ENCODE data around the gene EML5.
"Not testable (repeated sequence)": the region's sequence is repeated elsewhere in the genome, so short reads cannot be mapped to it uniquely, and the experiment has no call there.

EML5 gene

GRCh38 chr14:88793259-88793625 lies 489 bp upstream of the EML5 start:
- TF ChIP-seq CTCF (IDR thresholded peaks at IDR 0.05; ENCODE audit: low read depth, low read length, missing control alignments): no peak
- in situ Hi-C loops (cut with HindIII; ENCODE audit: low sequenced_read_pairs): no loop called here
- H3K4me3 ChIP-seq (ENCODE audit: low read depth, low read length): peak overlapping the region; percentile 47
- DNase-seq (ENCODE audit: low read depth): no peak

- in situ Hi-C loops (cut with HindIII; ENCODE audit: low sequenced_read_pairs): no loop called here
- peak overlapping the region; percentile 47 for H3K4me3 ChIP-seq (ENCODE audit: low read depth, low read length)
- no peak for TF ChIP-seq CTCF (IDR thresholded peaks at IDR 0.05; ENCODE audit: low read depth, low read length, missing control alignments)
- DNase-seq (ENCODE audit: low read depth): no peak
These were observed 902 bp downstream of the EML5 start for GRCh38 chr14:88791629-88792472.

- no peak for DNase-seq (ENCODE audit: low read depth)
- in situ Hi-C loops (cut with HindIII; ENCODE audit: low sequenced_read_pairs): no loop called here
- TF ChIP-seq CTCF (IDR thresholded peaks at IDR 0.05; ENCODE audit: low read depth, low read length, missing control alignments): no peak
- no peak overlapping the region for H3K4me3 ChIP-seq (ENCODE audit: low read depth, low read length)
These were observed 1.5 kb downstream of the EML5 start for GRCh38 chr14:88791252-88791621.

GRCh38 chr14:88790501-88791251 lies 2.1 kb downstream of the EML5 start:
- H3K4me3 ChIP-seq (ENCODE audit: low read depth, low read length): no peak overlapping the region
- in situ Hi-C loops (cut with HindIII; ENCODE audit: low sequenced_read_pairs): no loop called here
- no peak for TF ChIP-seq CTCF (IDR thresholded peaks at IDR 0.05; ENCODE audit: low read depth, low read length, missing control alignments)
- DNase-seq (ENCODE audit: low read depth): no peak

GRCh38 chr14:88789573-88789972 lies 3.2 kb downstream of the EML5 start:
- H3K4me3 ChIP-seq (ENCODE audit: low read depth, low read length); DNase-seq (ENCODE audit: low read depth); in situ Hi-C loops (cut with HindIII; ENCODE audit: low sequenced_read_pairs): not testable (repeated sequence)

- DNase-seq (ENCODE audit: low read depth): no peak
- in situ Hi-C loops (cut with HindIII; ENCODE audit: low sequenced_read_pairs): no loop called here
- no peak overlapping the region for H3K4me3 ChIP-seq (ENCODE audit: low read depth, low read length)
- TF ChIP-seq CTCF (IDR thresholded peaks at IDR 0.05; ENCODE audit: low read depth, low read length, missing control alignments): no peak
These were observed 6.0 kb downstream of the EML5 start for GRCh38 chr14:88786715-88787114.

- in situ Hi-C loops (cut with HindIII; ENCODE audit: low sequenced_read_pairs): no loop called here
- no peak overlapping the region for H3K4me3 ChIP-seq (ENCODE audit: low read depth, low read length)
- TF ChIP-seq CTCF (IDR thresholded peaks at IDR 0.05; ENCODE audit: low read depth, low read length, missing control alignments): no peak
- DNase-seq (ENCODE audit: low read depth): no peak
These were observed 6.8 kb downstream of the EML5 start for GRCh38 chr14:88785911-88786310.

Data from astrocyte of the cerebellum (primary cell).